Hematopoietic multipotent progenitor cell treated with erythropoietin and hydrocortisone succinate and interleukin-3 and kit ligand, for 17 days (in vitro differentiated cells): ENCODE measurements around the gene PMEL.
"Not testable (repeated sequence)": the region's sequence is repeated elsewhere in the genome, so short reads cannot be mapped to it uniquely, and the experiment has no call there.

Experiments used
- DNase-seq: peaks from one replicate; pipeline ENCODE4 v3.0.0-alpha.2; 2015; ENCODE audit warnings: low spot score

PMEL gene

DNA sequence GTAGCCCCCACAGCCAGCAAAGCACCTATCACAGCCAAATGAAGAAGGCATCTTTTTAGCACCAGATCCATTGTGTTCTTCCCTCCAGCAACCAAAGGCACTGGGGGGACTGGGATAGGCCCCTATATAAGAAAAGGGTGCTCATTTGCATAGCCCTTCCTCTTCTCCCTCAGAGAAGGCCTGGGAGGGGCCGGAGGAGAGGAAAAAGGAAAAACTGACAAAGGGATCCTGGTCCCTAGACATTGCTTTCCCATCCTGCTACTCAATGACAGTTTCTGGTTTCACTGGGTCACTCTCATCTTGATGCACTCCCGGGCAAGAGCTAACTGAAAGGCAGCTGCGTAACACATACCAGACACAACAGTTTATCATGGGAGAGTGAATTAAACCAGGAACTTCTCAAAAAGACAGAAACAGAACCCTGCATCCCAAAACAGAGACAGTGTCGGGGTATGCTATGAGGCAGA lies at the start of gene PMEL:
Gene PMEL (minus strand): TSS at position 102 of the 467 bp plus-strand sequence. CDS start 31 bp downstream, at position 71.
- DNase-seq = no peak

GRCh38 chr12:56014205-56014604 lies 48.4 kb upstream of the PMEL start:
- DNase-seq = no peak

DNA sequence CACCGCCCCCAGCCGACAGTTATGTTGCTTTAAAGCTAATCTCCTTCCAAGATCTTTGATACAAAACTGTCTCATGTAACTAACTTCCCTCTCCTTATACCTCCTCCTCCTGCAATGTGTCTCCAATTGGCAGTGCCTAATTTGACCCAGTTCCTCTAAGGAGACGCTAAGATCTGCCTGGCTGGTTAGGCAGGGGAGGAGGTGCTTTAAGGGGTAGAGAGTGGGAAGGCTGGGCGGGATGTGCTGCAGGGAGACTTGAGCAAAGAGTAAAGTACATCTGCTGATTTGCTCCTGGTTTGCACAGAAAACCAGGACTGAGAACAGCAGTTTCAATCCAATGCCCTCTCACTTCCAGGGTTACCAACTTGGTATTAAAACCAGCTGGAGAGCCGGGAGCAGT lies 47.6 kb upstream of the PMEL start:
- no peak for DNase-seq

DNA sequence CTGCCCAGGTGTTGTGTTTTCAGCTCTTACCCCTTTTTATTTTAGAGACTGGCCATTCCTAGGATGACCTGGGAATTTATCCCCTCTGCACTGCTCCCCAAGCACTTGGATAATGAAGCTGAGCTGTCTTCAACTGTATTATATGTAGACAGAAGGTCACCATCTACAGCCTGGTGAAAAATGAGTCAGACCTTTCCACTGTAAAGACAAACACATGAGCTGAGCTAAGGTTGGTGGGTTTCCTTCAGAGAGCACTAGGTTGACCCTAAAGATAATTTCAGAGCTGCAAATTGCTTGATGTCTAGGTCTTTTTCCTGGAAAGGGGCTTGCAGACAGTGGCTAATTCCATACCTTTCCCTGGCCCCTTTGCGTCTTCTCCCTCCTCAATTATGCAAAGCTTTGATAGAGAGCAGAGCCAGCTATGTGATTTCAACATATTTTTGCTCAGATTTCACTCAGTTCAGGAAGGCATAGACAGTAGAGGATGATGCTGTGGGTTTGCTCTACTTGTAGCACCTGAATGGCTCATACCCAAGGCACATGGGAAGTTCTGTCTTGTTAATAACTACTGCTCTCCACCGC lies 45.8 kb upstream of the PMEL start:
- DNase-seq = no peak

GRCh38 chr12:56010111-56010570 lies 44.3 kb upstream of the PMEL start:
- no peak for DNase-seq

- peak; percentile 50 for DNase-seq
Measured at GRCh38 chr12:56007564-56008559, 42.0 kb upstream of the PMEL start.

GRCh38 chr12:56004211-56004610 lies 38.4 kb upstream of the PMEL start:
- no peak for DNase-seq

GRCh38 chr12:56003376-56003775 lies 37.5 kb upstream of the PMEL start:
- DNase-seq = not testable (repeated sequence)

DNA sequence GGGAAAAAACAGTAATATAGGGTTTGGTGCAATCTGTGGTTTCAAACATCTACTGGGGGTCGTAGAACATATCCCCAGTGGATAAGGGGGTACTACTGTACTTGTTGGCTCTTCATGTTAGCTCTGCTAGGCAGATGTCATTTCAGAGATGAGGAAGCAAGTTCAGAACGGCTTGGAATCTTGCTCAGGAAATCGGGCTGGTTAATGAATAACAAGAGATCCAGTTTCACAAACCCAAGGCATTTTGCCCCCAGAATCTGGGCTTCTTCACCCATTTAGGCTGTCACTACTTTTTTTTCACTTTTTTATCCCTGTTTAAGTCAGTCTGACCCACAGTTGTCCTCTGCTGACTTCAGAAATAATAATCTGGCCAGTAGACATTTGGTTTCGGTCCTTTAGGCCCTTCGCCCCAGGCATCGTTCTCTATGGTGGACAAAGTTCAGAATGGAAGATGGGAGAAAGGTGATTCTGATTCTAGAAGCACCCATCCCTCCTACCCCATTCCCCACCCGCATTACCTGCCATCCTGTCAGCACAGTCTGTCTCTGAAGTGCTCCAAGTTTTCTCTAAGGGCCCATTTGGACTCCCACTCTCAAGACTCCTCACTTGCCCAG lies 35.8 kb upstream of the PMEL start:
- no peak for DNase-seq

DNA sequence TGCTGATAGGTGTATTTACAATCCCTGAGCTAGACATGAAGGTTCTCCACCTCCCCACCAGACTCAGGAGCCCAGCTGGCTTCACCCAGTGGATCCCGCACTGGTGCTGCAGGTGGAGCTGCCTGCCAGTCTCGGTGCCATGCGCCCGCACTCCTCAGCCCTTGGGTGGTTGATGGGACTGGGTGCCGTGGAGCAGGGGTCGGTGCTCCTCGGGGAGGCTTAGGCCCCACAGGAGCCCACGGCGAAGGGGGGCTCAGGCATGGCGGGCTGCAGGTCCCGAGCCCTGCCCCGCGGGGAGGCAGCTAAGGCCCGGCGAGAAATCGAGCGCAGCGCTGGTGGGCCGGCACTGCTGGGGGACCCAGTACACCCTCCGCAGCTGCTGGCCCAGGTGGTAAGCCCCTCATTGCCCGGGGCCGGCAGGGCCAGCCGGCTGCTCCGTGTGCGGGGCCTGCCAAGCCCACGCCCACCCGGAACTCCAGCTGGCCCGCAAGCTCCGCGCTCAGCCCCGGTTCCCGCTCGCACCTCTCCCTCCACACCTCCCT lies 34.2 kb upstream of the PMEL start:
- DNase-seq = not testable (repeated sequence)

GRCh38 chr12:55999522-55999921 lies 33.7 kb upstream of the PMEL start:
- DNase-seq = not testable (repeated sequence)

DNA sequence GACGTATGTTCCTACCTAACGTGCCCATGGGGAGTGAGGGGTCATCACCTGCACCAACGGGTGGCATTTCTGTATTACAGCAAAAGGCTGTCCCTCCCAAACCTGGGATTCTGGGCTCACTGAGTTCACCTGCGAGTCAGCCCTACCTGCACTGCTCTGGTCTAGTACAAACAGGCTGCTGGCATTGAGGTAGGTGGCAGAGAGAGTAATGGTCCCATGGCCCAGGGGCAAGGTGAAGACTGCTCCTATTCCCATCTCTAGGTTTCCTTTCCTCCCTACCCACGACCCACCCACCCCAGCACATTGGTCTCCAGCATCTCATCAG lies 31.7 kb upstream of the PMEL start:
- no peak for DNase-seq

DNA sequence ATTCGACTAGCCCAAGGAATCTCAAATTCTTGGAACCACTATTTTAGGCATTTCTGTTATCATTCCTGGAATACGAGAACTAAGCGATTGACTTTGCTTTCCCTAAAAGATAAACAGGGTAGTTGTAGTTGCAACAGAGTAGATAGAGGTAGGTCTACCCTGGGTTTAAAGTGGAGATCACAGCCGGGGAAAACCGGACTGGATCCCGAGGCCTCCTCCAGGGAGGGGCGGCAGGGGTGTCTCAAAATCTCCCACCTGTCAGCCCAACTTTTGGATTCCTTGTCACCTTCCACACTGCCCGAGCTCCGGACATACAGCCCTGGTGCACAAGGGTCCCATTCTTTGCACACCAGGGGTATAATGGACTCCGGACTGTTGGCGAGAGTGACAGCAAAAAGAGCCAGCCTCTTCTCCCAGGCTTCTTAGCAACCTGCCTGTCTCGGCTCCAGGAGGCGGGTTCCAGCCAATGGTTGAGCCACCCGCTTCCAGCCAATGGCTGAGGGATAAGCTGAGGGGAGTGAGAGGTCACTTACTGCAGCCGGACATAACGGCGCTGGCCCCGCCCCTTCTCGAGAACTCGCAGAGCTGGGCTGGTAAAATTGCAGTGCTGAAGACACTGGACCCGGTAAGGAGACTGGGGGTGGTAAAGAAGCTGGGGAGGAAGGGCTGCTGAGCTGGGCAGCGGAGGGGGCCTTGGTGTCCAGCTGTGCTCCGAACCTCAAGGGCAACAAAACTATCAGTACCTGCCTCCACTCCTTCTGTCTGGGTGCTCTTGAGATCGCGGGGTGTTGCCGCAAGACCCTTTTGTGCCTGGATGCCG lies 31.1 kb upstream of the PMEL start, which contains the start of gene SUOX:
Gene SUOX (plus strand): TSS at position 562 of the 820 bp plus-strand sequence. CDS start 4,946 bp downstream, outside the sequence.
- DNase-seq = peak; percentile 73

DNA sequence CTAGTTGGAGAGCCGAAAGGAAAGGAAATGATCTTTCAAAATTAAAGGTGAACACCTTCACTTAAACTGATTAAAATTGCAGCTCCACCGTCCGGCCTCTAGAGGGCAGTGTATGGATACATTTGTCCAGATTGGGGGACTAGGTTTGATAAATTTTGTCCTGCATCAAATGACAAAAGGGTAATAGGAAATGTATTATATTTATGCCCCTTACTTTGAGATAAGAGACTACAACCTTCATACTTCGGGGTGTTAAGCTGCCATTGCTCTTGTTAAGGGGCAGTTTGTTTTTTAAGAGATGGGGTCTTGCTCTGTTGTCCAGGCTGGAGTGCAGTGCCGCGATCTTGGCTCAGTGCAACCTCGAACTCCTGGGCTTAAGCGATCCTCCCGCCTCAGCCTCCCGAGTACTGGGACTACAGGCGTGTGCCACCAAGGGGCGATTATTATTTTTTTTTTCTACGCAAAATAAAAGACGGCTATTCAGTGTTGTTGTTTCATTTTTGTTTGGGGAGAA lies 30.4 kb upstream of the PMEL start:
- peak; percentile 86 for DNase-seq

GRCh38 chr12:55995366-55995765 lies 29.5 kb upstream of the PMEL start:
- DNase-seq = no peak

GRCh38 chr12:55993230-55993853 lies 27.5 kb upstream of the PMEL start:
- no peak for DNase-seq

GRCh38 chr12:55991110-55991509 lies 25.3 kb upstream of the PMEL start:
- DNase-seq = no peak

DNA sequence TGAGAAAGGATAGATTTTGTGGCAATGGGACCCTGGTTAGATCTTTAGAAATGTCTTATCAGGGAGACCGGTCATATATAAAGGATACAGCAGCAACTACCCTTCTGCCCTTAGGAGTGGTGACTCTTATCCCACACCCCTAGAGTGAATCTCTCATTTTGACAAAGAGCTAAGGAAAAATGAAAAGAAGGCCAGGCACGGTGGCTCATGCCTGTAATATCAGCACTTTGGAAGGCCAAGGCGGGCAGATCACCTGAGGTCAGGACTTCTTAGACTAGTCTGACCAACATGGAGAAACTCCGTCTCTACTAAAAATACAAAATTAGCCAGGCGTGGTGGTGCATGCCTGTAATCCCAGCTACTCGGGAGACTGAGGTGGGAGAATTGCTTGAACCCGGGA lies 20.1 kb upstream of the PMEL start:
- DNase-seq = not testable (repeated sequence)

DNA sequence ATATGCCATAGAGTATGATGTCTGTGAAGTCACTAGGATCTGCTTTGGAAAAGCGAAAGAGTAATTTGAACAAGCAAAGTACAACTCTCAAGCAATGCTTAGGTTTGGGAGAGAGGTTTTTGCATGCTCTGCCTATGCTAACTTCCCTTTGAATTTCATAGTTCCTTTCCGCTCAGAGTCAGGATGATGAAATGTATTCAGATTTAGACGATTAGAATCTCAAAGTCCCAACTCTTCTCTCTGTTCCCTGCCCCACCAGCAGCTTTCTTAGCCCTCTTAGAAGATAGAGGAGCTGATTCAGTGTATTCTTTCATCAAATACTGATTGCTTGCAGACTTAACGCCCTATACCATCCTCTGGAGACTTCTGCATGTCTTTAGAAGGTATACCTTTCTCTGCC lies 19.5 kb upstream of the PMEL start:
- DNase-seq = no peak

GRCh38 chr12:55984861-55985260 lies 19.0 kb upstream of the PMEL start:
- no peak for DNase-seq
